D721Med (cell line): Measurements from ENCODE around the gene PNMA6F.

Source experiments
- DNase-seq: peaks from one replicate; pipeline ENCODE4 v3.0.0; 2011; ENCODE audit warnings: low spot score; ENCODE audit not compliant: insufficient read length
- FAIRE-seq: peaks from 2 replicates; lab custom pipeline; 2011; peaks lifted over from hg19 to GRCh38; lab: Jason Lieb, UNC
- CTCF ChIP-seq: IDR thresholded peaks from 2 replicates; pipeline ENCODE4 v1.5.1; 2012; ENCODE audit warnings: mild to moderate bottlenecking, control low read depth; ENCODE audit not compliant: insufficient read depth; ENCODE audit errors: missing control alignments

PNMA6F gene

GRCh38 chrX:153319295-153320046 lies 2.1 kb downstream of the PNMA6F start:
- no peak for FAIRE-seq
- no peak for DNase-seq
- TF ChIP-seq CTCF: no peak

GRCh38 chrX:153318811-153319210 lies 2.8 kb downstream of the PNMA6F start:
- no peak for FAIRE-seq
- DNase-seq: no peak
- TF ChIP-seq CTCF: no peak

- FAIRE-seq: no peak
Observed at GRCh38 chrX:153317996-153318722, 3.4 kb downstream of the PNMA6F start.

GRCh38 chrX:153317306-153317705 lies 4.3 kb downstream of the PNMA6F start:
- no peak for FAIRE-seq
- TF ChIP-seq CTCF: no peak
- no peak for DNase-seq

More at GRCh38 chrX:153317996-153318722, 3.4 kb downstream of the PNMA6F start:
- no peak for DNase-seq
- no peak for TF ChIP-seq CTCF

GRCh38 chrX:153312842-153313241 lies 8.7 kb downstream of the PNMA6F start:
- DNase-seq (no peak), FAIRE-seq (no peak)
- no peak for TF ChIP-seq CTCF

GRCh38 chrX:153312041-153312440 lies 9.5 kb downstream of the PNMA6F start:
- DNase-seq: no peak
- no peak for TF ChIP-seq CTCF
- no peak for FAIRE-seq

- no peak for DNase-seq
- no peak for TF ChIP-seq CTCF
- FAIRE-seq: no peak
Observed at GRCh38 chrX:153310901-153311300, 10.7 kb downstream of the PNMA6F start.
